Measurements from ENCODE around the gene THAP12. TPM values are rescaled to one million over a fixed set of nuclear protein-coding genes. Genes with fewer than 3 reads are reported as not detected.

Gene THAP12
- total and polyA plus RNA-seq, 2 donors from 2014 or later = 19.5 to 39.3 TPM

DNA sequence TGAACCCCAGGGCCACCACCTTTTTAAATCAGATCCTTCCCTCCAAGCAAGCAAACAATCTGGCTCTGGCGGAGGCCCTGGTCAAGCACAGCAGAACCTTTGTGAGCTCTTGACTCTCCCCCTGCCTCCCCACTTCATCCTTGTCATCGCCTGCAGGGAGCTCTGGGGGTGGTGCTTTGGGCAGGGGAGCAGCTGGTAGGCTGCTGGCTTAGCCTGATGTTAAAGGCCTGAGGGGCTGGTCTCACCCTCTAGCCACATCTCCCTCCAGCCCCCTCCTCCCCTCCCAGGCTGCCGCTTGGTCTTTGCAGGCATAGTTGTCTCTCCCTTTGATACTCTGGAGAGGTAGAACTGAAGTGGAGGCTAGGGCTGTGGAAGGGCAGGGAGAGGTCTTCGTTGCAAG lies 50.9 kb downstream of the THAP12 start:
- intact Hi-C loops (cut with DNase I) = loop anchor here (10.0 kb wide), 1 partner anchor 435 kb away; no protein-coding TSS in a partner anchor
- FAIRE-seq (no peak), DNase-seq (peak in 1 of 5 donors; percentile 24)

DNA sequence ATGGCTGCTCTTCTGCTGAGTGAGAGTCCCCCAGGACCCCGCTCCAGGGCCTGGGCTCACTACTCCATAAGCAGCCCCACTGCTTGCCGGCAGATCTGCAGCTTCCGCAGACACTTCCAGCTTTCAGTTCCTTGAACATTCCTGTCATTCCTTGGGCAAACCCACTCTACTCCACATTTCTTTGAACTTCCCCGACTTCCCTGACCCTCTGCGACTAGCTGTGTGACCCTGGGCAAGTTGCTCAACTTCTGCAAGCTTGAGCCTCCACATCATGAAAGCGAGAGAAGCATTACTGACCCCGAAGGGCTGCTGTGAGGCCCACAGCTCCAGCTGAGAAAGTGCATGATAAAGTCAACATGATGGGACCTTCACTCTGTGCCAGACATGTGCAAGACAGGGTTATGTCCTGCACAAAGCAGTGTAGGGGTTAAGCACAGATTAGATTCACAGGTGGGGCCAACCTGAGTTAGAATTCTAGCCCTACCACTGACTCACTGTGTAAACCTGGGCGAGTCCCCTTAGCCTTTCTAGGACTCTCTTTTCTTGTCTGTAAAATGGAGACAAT lies 51.8 kb downstream of the THAP12 start:
- Histone ChIP-seq H3K36me3 (ENCODE audit: control insufficient read depth in 2 of 3, insufficient read depth in 3 of 3, low read length in 3 of 3) (no peaks in the 10 kb centered on the region), H3K9me3 (ENCODE audit: control insufficient read depth in 2 of 3, insufficient read depth in 1 of 3, low read length in 3 of 3) (no peaks in the 10 kb centered on the region), H3K4me3 (ENCODE audit: low read length in 3 of 3) (no peak overlapping the region), H3K27me3 (ENCODE audit: control insufficient read depth, insufficient read depth, low read length) (no peaks in the 10 kb centered on the region), H3K4me1 (ENCODE audit: control insufficient read depth in 2 of 3, insufficient read depth in 2 of 3, low read depth in 1 of 3, low read length in 3 of 3) (no peaks in the 10 kb centered on the region), H3K9ac (ENCODE audit: low read length in 3 of 3) (no peak overlapping the region), H3K27ac (ENCODE audit: low read depth in 2 of 2, low read length in 2 of 2) (no peak overlapping the region)
- FAIRE-seq = no peak
- intact Hi-C loops (cut with DNase I) = loop anchor here (10.0 kb wide), 1 partner anchor 434 kb away; no protein-coding TSS in a partner anchor
- DNase-seq = peak in 4 of 5 donors; percentile 11 to 74 (median 56)
- TF ChIP-seq, protein P1, sequence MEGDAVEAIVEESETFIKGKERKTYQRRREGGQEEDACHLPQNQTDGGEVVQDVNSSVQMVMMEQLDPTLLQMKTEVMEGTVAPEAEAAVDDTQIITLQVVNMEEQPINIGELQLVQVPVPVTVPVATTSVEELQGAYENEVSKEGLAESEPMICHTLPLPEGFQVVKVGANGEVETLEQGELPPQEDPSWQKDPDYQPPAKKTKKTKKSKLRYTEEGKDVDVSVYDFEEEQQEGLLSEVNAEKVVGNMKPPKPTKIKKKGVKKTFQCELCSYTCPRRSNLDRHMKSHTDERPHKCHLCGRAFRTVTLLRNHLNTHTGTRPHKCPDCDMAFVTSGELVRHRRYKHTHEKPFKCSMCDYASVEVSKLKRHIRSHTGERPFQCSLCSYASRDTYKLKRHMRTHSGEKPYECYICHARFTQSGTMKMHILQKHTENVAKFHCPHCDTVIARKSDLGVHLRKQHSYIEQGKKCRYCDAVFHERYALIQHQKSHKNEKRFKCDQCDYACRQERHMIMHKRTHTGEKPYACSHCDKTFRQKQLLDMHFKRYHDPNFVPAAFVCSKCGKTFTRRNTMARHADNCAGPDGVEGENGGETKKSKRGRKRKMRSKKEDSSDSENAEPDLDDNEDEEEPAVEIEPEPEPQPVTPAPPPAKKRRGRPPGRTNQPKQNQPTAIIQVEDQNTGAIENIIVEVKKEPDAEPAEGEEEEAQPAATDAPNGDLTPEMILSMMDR (IDR thresholded peaks at IDR 0.05; ENCODE audit: borderline replicate concordance, extremely low read depth, insufficient read depth) = no peak

More for the DNA sequence above, 50.9 kb downstream of the THAP12 start:
- no peaks in the 10 kb centered on the region for H3K36me3 ChIP-seq (ENCODE audit: control insufficient read depth in 2 of 3, insufficient read depth in 3 of 3, low read length in 3 of 3)
- TF ChIP-seq, protein P1 (IDR thresholded peaks at IDR 0.05; ENCODE audit: borderline replicate concordance, extremely low read depth, insufficient read depth) = no peak
- H3K4me1 ChIP-seq (ENCODE audit: control insufficient read depth in 2 of 3, insufficient read depth in 2 of 3, low read depth in 1 of 3, low read length in 3 of 3) = no peaks in the 10 kb centered on the region
- H3K4me3 ChIP-seq (ENCODE audit: low read length in 3 of 3) = no peak overlapping the region
- no peak overlapping the region for H3K9ac ChIP-seq (ENCODE audit: low read length in 3 of 3)
- no peaks in the 10 kb centered on the region for H3K27me3 ChIP-seq (ENCODE audit: control insufficient read depth, insufficient read depth, low read length)
- H3K9me3 ChIP-seq (ENCODE audit: control insufficient read depth in 2 of 3, insufficient read depth in 1 of 3, low read length in 3 of 3) = peaks cover 0 to 3% (median 0%) of the 10 kb centered on the region in 3 donors
- no peak overlapping the region for H3K27ac ChIP-seq (ENCODE audit: low read depth in 2 of 2, low read length in 2 of 2)

DNA sequence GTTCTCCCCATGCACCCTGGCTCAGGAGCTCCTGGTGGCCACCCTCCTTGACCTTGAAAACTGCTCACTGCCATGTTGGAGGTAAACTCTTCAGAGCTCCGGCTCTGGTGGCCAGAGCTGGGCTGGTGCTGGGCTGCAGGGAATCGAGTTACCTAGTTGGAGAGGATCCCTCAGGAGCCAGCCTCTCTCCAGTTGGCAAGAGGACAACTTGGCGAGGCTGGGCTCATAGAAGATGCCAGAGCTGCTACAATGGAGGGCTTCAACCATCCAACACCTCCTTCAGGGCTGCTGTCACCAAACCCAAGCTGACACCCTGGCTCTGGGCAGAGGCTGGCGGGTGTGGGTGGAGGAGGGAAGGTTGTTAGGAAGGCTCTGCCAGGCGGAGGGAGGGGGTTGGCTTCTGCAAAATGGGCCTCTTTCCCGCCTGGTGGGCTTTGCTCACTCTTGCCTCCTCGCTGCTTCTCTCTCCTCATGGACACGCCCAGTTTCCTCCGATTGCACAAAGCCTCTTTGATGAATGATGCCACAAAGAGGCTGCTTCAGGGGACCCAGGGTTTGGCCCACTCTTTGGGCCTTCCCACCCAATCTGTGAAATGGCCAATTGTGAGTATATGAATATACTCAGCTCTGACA lies 53.1 kb downstream of the THAP12 start:
- TF ChIP-seq, protein P1 (IDR thresholded peaks at IDR 0.05; ENCODE audit: borderline replicate concordance, extremely low read depth, insufficient read depth) = no peak
- Histone ChIP-seq H3K9me3 (ENCODE audit: control insufficient read depth in 2 of 3, insufficient read depth in 1 of 3, low read length in 3 of 3) (no peaks in the 10 kb centered on the region), H3K9ac (ENCODE audit: low read length in 3 of 3) (no peak overlapping the region), H3K27ac (ENCODE audit: low read depth in 2 of 2, low read length in 2 of 2) (no peak overlapping the region), H3K4me3 (ENCODE audit: low read length in 3 of 3) (no peak overlapping the region), H3K27me3 (ENCODE audit: control insufficient read depth, insufficient read depth, low read length) (no peaks in the 10 kb centered on the region), H3K36me3 (ENCODE audit: control insufficient read depth in 2 of 3, insufficient read depth in 3 of 3, low read length in 3 of 3) (no peaks in the 10 kb centered on the region), H3K4me1 (ENCODE audit: control insufficient read depth in 2 of 3, insufficient read depth in 2 of 3, low read depth in 1 of 3, low read length in 3 of 3) (no peaks in the 10 kb centered on the region)
- FAIRE-seq (no peak), DNase-seq (peak in 1 of 5 donors; percentile 16)
- intact Hi-C loops (cut with DNase I) = loop anchor here (10.0 kb wide), 1 partner anchor 433 kb away; no protein-coding TSS in a partner anchor

Measured in kidney (tissue), 14 donors.